Central memory CD4-positive, alpha-beta T cell (primary cell): ENCODE data around the gene SUV39H2.
A peak's percentile ranks its signal among the peaks of the same experiment; 100 is the strongest.
"Not testable (repeated sequence)": the region's sequence is repeated elsewhere in the genome, so short reads cannot be mapped to it uniquely, and the experiment has no call there.

Experiments
- DNase-seq: peaks from one replicate; pipeline ENCODE4 v3.0.0; 2022

Gene SUV39H2

GRCh38 chr10:14938971-14939370, 60.3 kb downstream of the SUV39H2 start:
- DNase-seq, result not testable (repeated sequence)

DNA sequence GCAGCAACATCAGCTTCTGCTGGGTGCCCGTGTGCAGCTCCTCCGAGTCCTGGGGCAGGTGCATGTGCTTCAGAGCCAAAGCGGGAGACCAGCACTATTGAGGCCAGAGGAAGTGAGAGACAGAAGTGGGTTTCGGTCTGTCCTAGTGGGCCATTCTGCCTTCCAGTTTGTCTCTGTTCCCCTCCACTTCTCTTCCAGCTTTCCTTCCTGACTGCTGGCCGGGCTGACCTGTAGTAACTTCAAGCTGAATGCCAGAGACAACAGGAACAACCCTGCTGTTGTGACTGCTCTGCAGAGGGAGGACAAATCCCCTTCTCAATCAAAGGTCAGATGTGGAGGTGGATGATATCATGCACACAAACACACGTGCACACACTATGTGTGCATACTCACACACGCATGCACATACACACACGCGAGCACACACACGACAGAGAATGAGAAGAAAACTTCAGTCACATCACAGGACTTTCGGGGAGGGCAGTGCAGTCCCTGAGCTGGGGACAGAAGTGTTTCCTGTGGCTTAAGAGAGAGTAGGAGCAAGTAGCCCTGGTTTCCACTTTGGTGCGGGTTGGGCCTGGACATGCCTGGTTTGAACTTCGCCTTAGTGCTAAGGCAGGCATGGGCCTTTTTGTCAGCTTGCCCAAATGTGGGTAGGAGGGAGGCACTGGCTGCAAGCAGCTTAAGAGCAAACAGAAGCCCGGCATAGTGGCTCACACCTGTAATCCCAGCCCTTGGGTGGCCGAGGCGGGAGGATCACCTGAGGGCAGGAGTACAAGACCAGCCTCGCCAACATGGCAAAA, 63.7 kb downstream of the SUV39H2 start:
- DNase-seq, result not testable (repeated sequence)

DNA sequence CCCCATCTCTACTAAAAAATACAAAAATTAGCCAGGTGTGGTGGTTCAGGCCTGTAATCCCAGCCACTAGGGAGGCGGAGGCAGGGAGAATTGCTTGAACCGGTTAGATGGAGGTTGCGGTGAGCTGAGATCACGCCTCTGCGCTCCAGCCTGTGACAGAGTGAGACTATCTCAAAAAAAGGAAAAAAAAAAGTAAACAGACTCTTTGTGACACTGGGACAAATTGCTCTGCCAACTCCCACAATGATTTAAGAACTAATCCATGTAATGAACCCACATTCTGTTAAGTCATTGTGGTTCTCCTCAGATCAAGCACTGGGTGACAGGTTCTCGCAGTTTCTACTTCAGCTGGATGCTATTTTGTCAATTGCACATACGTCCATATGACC, 64.3 kb downstream of the SUV39H2 start:
- DNase-seq, result not testable (repeated sequence)

GRCh38 chr10:14945108-14945507, 66.4 kb downstream of the SUV39H2 start:
- no peak for DNase-seq

DNA sequence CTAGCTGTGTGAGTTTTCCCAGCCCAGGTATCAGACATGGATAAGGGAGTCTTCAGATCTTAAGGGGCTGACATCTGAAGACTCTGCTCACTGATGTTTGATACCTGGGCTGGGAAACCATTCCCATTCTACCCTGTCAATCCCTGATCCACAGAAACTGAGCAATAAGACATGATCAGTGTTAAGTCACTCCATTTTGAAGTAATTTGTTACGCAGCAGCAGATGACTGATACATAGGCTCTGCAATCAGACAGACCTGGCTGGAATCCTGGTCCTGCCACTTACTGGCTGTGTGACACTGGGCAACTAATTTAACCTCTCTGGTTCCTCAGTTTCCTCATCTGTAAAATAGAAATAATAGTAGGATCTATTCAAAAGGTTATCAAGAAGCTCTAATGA, 68.6 kb downstream of the SUV39H2 start:
- DNase-seq, result no peak

DNA sequence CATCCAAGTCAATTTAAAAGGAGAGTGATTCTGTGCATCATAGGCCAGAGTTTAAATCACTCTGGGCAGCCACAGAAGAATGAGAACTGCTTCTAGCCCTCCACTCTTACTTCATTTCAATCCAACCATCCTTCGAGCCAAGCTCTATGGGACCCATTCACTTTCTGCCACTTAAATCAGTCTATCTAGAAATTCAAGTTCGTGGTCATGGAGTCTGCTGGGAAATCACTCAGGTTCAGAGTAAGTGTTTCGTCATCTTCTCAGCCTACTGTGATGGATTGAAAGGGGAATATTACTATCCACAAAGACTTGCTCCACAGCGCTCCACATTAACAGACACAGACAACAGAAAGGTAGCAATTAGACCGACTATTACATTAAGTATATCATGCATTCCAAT, 70.6 kb downstream of the SUV39H2 start:
- no peak for DNase-seq

- DNase-seq, result peak; percentile 11
Observed at GRCh38 chr10:14952851-14953423, 74.3 kb downstream of the SUV39H2 start.

DNA sequence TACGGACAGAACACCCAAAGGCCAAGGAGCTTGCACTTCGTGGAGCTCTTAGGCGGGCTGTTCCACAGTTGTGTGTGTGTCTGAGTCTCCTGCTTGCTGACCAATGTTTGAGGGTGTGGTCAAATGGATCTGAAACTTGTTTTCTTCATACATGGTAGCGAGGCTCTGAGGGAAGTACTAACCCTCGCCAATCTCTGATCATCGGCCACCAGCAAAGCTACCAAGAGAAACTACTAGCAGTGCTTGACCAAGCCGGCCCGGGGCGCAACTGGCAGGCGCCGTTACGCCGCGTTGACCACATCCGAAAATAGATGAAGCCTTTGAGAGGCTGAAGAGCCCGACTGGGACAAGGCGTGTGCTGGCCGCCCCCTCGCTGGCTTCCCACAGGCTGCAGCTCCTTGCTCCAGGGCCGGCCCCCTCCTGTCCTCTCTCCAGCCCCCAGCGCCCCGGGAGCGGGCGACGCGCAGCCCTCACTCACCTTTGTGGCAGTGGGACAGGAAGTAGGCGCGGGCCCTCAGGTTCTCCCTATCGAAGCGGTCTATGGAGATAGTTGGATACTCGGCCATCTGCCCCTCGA, 74.8 kb downstream of the SUV39H2 start:
- DNase-seq, result no peak
